ENCODE results near the gene MDFI.

Gene MDFI

GRCh38 chr6:41636833-41637193, 1.5 kb upstream of the MDFI start:
- Histone ChIP-seq H3K79me2 (ENCODE audit: insufficient read depth, low read length) (no peaks in the 10 kb centered on the region), H3K36me3 (ENCODE audit: insufficient read depth, low read length) (no peaks in the 10 kb centered on the region), H3K4me1 (ENCODE audit: insufficient read depth, low read length, severe bottlenecking) (no peaks in the 10 kb centered on the region), H3K9me3 (ENCODE audit: low read length) (no peaks in the 10 kb centered on the region), H3K4me2 (ENCODE audit: low read length) (no peak overlapping the region), H4K20me1 (ENCODE audit: insufficient read depth, low read length) (no peaks in the 10 kb centered on the region), H3K9me2 (ENCODE audit: low read depth, low read length) (no peaks in the 10 kb centered on the region), H3K27ac (ENCODE audit: low read depth, low read length, poor library complexity, severe bottlenecking) (no peak overlapping the region), H3K9ac (ENCODE audit: low read length) (no peak overlapping the region), H3K4me3 (ENCODE audit: low read depth, low read length, poor library complexity, severe bottlenecking) (no peak overlapping the region), H2AFZ (ENCODE audit: low read length) (no peak overlapping the region), H3F3A (ENCODE audit: insufficient read depth, low read length) (no peaks in the 10 kb centered on the region), H3K27me3 (ENCODE audit: insufficient read depth, low read length) (no peaks in the 10 kb centered on the region; the same call in 1 of the 2 replicates)
- no peak for TF ChIP-seq EZH2 (IDR thresholded peaks at IDR 0.05; ENCODE audit: borderline replicate concordance, low read length)
- TF ChIP-seq, protein P1, sequence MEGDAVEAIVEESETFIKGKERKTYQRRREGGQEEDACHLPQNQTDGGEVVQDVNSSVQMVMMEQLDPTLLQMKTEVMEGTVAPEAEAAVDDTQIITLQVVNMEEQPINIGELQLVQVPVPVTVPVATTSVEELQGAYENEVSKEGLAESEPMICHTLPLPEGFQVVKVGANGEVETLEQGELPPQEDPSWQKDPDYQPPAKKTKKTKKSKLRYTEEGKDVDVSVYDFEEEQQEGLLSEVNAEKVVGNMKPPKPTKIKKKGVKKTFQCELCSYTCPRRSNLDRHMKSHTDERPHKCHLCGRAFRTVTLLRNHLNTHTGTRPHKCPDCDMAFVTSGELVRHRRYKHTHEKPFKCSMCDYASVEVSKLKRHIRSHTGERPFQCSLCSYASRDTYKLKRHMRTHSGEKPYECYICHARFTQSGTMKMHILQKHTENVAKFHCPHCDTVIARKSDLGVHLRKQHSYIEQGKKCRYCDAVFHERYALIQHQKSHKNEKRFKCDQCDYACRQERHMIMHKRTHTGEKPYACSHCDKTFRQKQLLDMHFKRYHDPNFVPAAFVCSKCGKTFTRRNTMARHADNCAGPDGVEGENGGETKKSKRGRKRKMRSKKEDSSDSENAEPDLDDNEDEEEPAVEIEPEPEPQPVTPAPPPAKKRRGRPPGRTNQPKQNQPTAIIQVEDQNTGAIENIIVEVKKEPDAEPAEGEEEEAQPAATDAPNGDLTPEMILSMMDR (IDR thresholded peaks at IDR 0.05; ENCODE audit: low read length), result no peak

- Histone ChIP-seq H3K79me2 (ENCODE audit: insufficient read depth, low read length) (no peaks in the 10 kb centered on the region), H2AFZ (ENCODE audit: low read length) (no peak overlapping the region), H3K4me3 (ENCODE audit: low read depth, low read length, poor library complexity, severe bottlenecking) (no peak overlapping the region), H3F3A (ENCODE audit: insufficient read depth, low read length) (no peaks in the 10 kb centered on the region), H3K4me2 (ENCODE audit: low read length) (no peak overlapping the region), H3K9me2 (ENCODE audit: low read depth, low read length) (no peaks in the 10 kb centered on the region), H3K9me3 (ENCODE audit: low read length) (no peaks in the 10 kb centered on the region), H3K36me3 (ENCODE audit: insufficient read depth, low read length) (no peaks in the 10 kb centered on the region), H4K20me1 (ENCODE audit: insufficient read depth, low read length) (no peaks in the 10 kb centered on the region), H3K27me3 (ENCODE audit: insufficient read depth, low read length) (no peaks in the 10 kb centered on the region; the same call in 1 of the 2 replicates), H3K4me1 (ENCODE audit: insufficient read depth, low read length, severe bottlenecking) (no peaks in the 10 kb centered on the region), H3K9ac (ENCODE audit: low read length) (no peak overlapping the region), H3K27ac (ENCODE audit: low read depth, low read length, poor library complexity, severe bottlenecking) (no peak overlapping the region)
- no peak for TF ChIP-seq EZH2 (IDR thresholded peaks at IDR 0.05; ENCODE audit: borderline replicate concordance, low read length)
- TF ChIP-seq, protein P1 (IDR thresholded peaks at IDR 0.05; ENCODE audit: low read length), result no peak
These were observed 870 bp upstream of the MDFI start for GRCh38 chr6:41637194-41638001.

DNA sequence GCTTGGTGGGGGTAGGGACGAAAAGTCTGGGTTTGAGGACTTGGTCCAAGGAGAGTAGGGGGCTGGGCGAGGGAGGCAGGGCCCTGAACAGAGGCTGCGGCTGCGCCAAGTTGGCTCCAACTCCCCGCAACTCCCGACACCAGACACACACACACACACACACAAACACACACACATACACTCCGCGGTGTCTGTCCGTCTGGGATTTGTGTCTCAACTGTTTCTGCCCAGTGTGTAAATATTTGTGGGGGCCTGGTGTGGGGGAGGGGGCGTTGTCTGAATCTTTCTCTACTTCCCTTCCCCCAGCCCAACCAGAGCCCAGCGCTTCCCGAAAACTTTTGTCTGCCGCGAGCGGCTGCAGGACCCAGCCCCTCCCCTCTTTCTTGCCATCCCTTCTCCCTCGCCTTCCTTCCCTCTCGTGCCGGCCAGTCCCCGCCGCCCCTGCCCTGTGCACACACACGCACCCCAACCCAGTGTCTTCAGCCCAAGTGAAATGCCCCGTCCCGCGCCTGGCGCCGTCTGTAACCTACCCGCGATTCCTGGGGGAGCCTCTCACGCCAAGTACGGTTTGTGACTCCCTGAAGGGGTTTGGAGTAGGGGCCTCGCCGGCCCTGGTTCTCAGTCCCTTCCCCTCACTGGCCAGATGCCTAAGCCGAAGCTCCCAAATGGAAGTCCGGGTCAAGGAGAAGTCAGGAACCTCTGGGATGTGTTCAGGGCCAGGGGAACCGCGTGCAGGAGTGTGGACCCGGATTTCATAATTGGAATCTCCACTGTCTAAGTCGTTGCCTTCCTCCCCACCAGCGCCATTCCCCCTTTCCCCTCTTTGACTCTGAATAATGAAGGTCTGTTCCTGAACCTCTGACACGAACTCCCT, 904 bp downstream of the MDFI start:
- Histone ChIP-seq H3K36me3 (ENCODE audit: insufficient read depth, low read length) (no peaks in the 10 kb centered on the region), H3K27ac (ENCODE audit: low read depth, low read length, poor library complexity, severe bottlenecking) (no peak overlapping the region), H3F3A (ENCODE audit: insufficient read depth, low read length) (no peaks in the 10 kb centered on the region), H4K20me1 (ENCODE audit: insufficient read depth, low read length) (no peaks in the 10 kb centered on the region), H3K4me3 (ENCODE audit: low read depth, low read length, poor library complexity, severe bottlenecking) (no peak overlapping the region), H3K9ac (ENCODE audit: low read length) (no peak overlapping the region), H2AFZ (ENCODE audit: low read length) (no peak overlapping the region), H3K4me2 (ENCODE audit: low read length) (no peak overlapping the region), H3K79me2 (ENCODE audit: insufficient read depth, low read length) (no peaks in the 10 kb centered on the region), H3K9me2 (ENCODE audit: low read depth, low read length) (no peaks in the 10 kb centered on the region), H3K4me1 (ENCODE audit: insufficient read depth, low read length, severe bottlenecking) (no peaks in the 10 kb centered on the region), H3K27me3 (ENCODE audit: insufficient read depth, low read length) (no peaks in the 10 kb centered on the region; the same call in 1 of the 2 replicates), H3K9me3 (ENCODE audit: low read length) (no peaks in the 10 kb centered on the region)
- TF ChIP-seq, protein P1 (IDR thresholded peaks at IDR 0.05; ENCODE audit: low read length), result no peak
- TF ChIP-seq EZH2 (IDR thresholded peaks at IDR 0.05; ENCODE audit: borderline replicate concordance, low read length), result no peak

All from OCI-LY1 (cell line).